Loucy (cell line): ENCODE results near the gene MED31.

Source experiments
- H2AFZ ChIP-seq: fragments of 200-600 bp; sonication (generic); 2 replicates; pipeline ENCODE4 v1.6.0; 2016; ENCODE audit warnings: antibody characterized with exemption, mild to moderate bottlenecking, low read length, moderate library complexity
- H3F3A ChIP-seq: fragments of 200-600 bp; 2 replicates; pipeline ENCODE4 v1.6.0; 2016; ENCODE audit warnings: antibody characterized with exemption, low read depth, mild to moderate bottlenecking
- H3K27me3 ChIP-seq: fragments of 200-600 bp; sonication (generic); 2 replicates; pipeline ENCODE4 v1.6.1; 2014; ENCODE audit warnings: low read length, mild to moderate bottlenecking; ENCODE audit not compliant: insufficient read depth, poor library complexity, severe bottlenecking
- H3K36me3 ChIP-seq: fragments of 200-600 bp; sonication (generic); 2 replicates; pipeline ENCODE4 v1.6.1; 2016; ENCODE audit warnings: low read length; ENCODE audit not compliant: insufficient read depth
- H3K4me1 ChIP-seq: fragments of 200-600 bp; sonication (generic); 2 replicates; pipeline ENCODE4 v1.5.1; 2014; ENCODE audit warnings: low read length, mild to moderate bottlenecking; ENCODE audit not compliant: insufficient read depth, poor library complexity, severe bottlenecking
- H3K4me2 ChIP-seq: fragments of 200-600 bp; sonication (generic); 2 replicates; pipeline ENCODE4 v1.6.0; 2014; ENCODE audit warnings: antibody characterized with exemption, low read length, low read depth, mild to moderate bottlenecking; ENCODE audit not compliant: poor library complexity, severe bottlenecking
- H3K4me3 ChIP-seq: fragments of 200-600 bp; sonication (generic); 2 replicates; pipeline ENCODE4 v1.5.1; 2014; ENCODE audit warnings: low read length, mild to moderate bottlenecking, mixed read lengths; ENCODE audit not compliant: poor library complexity, severe bottlenecking
- H3K79me2 ChIP-seq: fragments of 200-600 bp; sonication (generic); 2 replicates; pipeline ENCODE4 v1.6.1; 2014; ENCODE audit warnings: low read length; ENCODE audit not compliant: insufficient read depth
- H3K9ac ChIP-seq: fragments of 200-600 bp; sonication (generic); 2 replicates; pipeline ENCODE4 v1.6.0; 2014; ENCODE audit warnings: mild to moderate bottlenecking, low read depth, low read length, moderate library complexity; ENCODE audit not compliant: poor library complexity, severe bottlenecking
- H3K9me2 ChIP-seq: fragments of 200-600 bp; sonication (generic); replicated peaks from 2 replicates; pipeline ENCODE4 v1.6.1; 2016; ENCODE audit warnings: low read depth, low read length, mixed read lengths
- H3K9me3 ChIP-seq: fragments of 200-600 bp; sonication (generic); 2 replicates; pipeline ENCODE4 v1.6.1; 2014; ENCODE audit warnings: mild to moderate bottlenecking, antibody characterized with exemption, low read length, low read depth; ENCODE audit not compliant: insufficient read depth
- H4K20me1 ChIP-seq: fragments of 200-600 bp; sonication (generic); 2 replicates; pipeline ENCODE4 v1.6.0; 2014; ENCODE audit warnings: antibody characterized with exemption, low read length, mild to moderate bottlenecking; ENCODE audit not compliant: insufficient read depth, poor library complexity, severe bottlenecking
- CTCF ChIP-seq: fragments of 200-600 bp; sonication (generic); conservative IDR thresholded peaks from 2 replicates; pipeline ENCODE4 v1.5.1; 2014; ENCODE audit warnings: mild to moderate bottlenecking, antibody characterized with exemption, low read length
- EZH2phosphoT487 ChIP-seq: fragments of 200-600 bp; IDR thresholded peaks from 2 replicates; pipeline ENCODE4 v1.6.1; 2018; ENCODE audit warnings: antibody characterized with exemption, mild to moderate bottlenecking, moderate library complexity, borderline replicate concordance

MED31 gene

GRCh38 chr17:6651354-6651918 is at the start of gene MED31, which contains the start of gene C17orf100:
Gene MED31, minus strand, starts transcription at chr17:6651605. Its CDS starts 77 bp downstream, at chr17:6651528.
Gene C17orf100, plus strand, starts transcription at chr17:6651762. Its CDS starts 152 bp downstream, at chr17:6651914.
- peaks cover 9% of the 10 kb centered on the region for H3F3A ChIP-seq
- H3K79me2 ChIP-seq: peaks cover 34% of the 10 kb centered on the region
- H4K20me1 ChIP-seq: peaks cover 36% of the 10 kb centered on the region

GRCh38 chr17:6700948-6701307 is 49.5 kb upstream of the MED31 start:
- H3K4me2 ChIP-seq: no peak overlapping the region

More at GRCh38 chr17:6651354-6651918, at the start of gene MED31, which contains the start of gene C17orf100:
- peaks cover 19% of the 10 kb centered on the region for H3K4me1 ChIP-seq
- peak within 1 kb of the TSS; percentile 93 for H3K4me2 ChIP-seq
- H3K9me3 ChIP-seq: no peaks in the 10 kb centered on the region
- H3K9ac ChIP-seq: peak within 1 kb of the TSS; percentile 80
- H3K9me2 ChIP-seq: no peaks in the 10 kb centered on the region
- no peak for TF ChIP-seq CTCF
- TF ChIP-seq EZH2phosphoT487: no peak
- no peaks in the 10 kb centered on the region for H3K36me3 ChIP-seq
- H3K27me3 ChIP-seq: no peaks in the 10 kb centered on the region
- peak within 1 kb of the TSS; percentile 99 for H3K4me3 ChIP-seq
- H2AFZ ChIP-seq: peak within 1 kb of the TSS; percentile 69

GRCh38 chr17:6699997-6700947 is 48.9 kb upstream of the MED31 start:
- H3K4me3 ChIP-seq: no peak overlapping the region
- no peaks in the 10 kb centered on the region for H3F3A ChIP-seq
- H4K20me1 ChIP-seq: no peaks in the 10 kb centered on the region
- no peaks in the 10 kb centered on the region for H3K9me2 ChIP-seq
- no peaks in the 10 kb centered on the region for H3K9me3 ChIP-seq
- no peak overlapping the region for H3K9ac ChIP-seq
- no peaks in the 10 kb centered on the region for H3K27me3 ChIP-seq
- TF ChIP-seq EZH2phosphoT487 (no peak), CTCF (no peak)
- H3K79me2 ChIP-seq: no peaks in the 10 kb centered on the region
- H3K4me2 ChIP-seq: no peak overlapping the region
- H3K4me1 ChIP-seq: no peaks in the 10 kb centered on the region
- no peaks in the 10 kb centered on the region for H3K36me3 ChIP-seq
- H2AFZ ChIP-seq: no peak overlapping the region

More at GRCh38 chr17:6700948-6701307, 49.5 kb upstream of the MED31 start:
- no peaks in the 10 kb centered on the region for H3K79me2 ChIP-seq
- no peaks in the 10 kb centered on the region for H3K27me3 ChIP-seq
- H3K36me3 ChIP-seq: no peaks in the 10 kb centered on the region
- peak overlapping the region; percentile 67; the same call in 1 of the 2 replicates for H2AFZ ChIP-seq
- no peaks in the 10 kb centered on the region for H4K20me1 ChIP-seq
- no peak overlapping the region for H3K4me3 ChIP-seq
- no peaks in the 10 kb centered on the region for H3K9me3 ChIP-seq
- no peaks in the 10 kb centered on the region for H3K4me1 ChIP-seq
- TF ChIP-seq CTCF (no peak), EZH2phosphoT487 (no peak)
- H3K9ac ChIP-seq: no peak overlapping the region
- no peaks in the 10 kb centered on the region for H3K9me2 ChIP-seq
- H3F3A ChIP-seq: no peaks in the 10 kb centered on the region
